ENCODE measurements around the gene ANK2.

GRCh38 chr4:113221990-113222389, 172.5 kb downstream of the ANK2 start:
- no peak for TF ChIP-seq EZH2 (IDR thresholded peaks at IDR 0.05; ENCODE audit: insufficient read depth, poor library complexity, severe bottlenecking)
- no peak for TF ChIP-seq EZH2phosphoT487 (IDR thresholded peaks at IDR 0.05; ENCODE audit: insufficient read depth, low read depth)

All from GM23248 (cell line).